Measurements from ENCODE around the gene CELA1. TPM values are rescaled to one million over a fixed set of nuclear protein-coding genes. Genes with fewer than 3 reads are reported as not detected.

The CELA1 gene
- polyA plus RNA-seq, 3 donors, result 0.67 to 3.0 TPM; not detected in 1

DNA sequence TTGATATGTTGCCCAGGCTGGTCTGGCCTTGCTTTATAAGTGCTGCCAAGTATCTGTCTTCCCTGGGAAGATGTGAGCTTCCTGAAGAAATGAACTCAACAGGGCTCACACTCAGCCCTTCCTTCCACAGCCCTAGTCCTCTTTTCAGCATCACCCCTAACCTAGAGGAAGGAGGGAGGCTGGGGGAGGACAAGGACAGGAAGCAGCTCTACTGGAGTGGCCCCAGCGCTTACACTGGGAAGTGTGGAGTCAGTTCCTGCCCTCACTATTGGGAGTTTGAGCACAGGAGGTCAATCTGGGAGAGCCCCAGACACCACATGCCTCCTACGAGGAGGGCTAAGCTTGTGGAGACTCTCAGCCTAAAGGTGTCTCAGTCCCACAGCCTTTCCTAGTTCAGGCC, 27.9 kb upstream of the CELA1 start:
- H3K36me3 Mint-ChIP-seq, result peaks cover 86 to 93% of the 10 kb centered on the region in 2 donors
- peaks cover 0 to 16% (median 9%) of the 10 kb centered on the region in 7 donors for H3K9me3 Mint-ChIP-seq
- DNase-seq, result no peak
- peaks cover 5% of the 10 kb centered on the region for H4K20me1 ChIP-seq (ENCODE audit: insufficient read depth, low read length)
- H3K27ac Mint-ChIP-seq, result peak overlapping the region in 1 of 7 donors; percentile 14
- H3K4me1 ChIP-seq (ENCODE audit: control insufficient read depth in 1 of 2, insufficient read depth in 2 of 2, low read length in 2 of 2), result peaks cover 9 to 12% of the 10 kb centered on the region in 2 donors
- peaks cover 40 to 86% of the 10 kb centered on the region in 2 donors for H3K36me3 ChIP-seq (replicated peaks in 1 of 2; ENCODE audit: control insufficient read depth in 1 of 2, insufficient read depth in 2 of 2, low read length in 2 of 2)
- H3K27me3 Mint-ChIP-seq (ENCODE audit: low read depth in 3 of 3), result peaks cover 0 to 6% (median 0%) of the 10 kb centered on the region in 3 donors
- WGBS (ENCODE audit: insufficient coverage), result 100% methylated on average over 2 of the region's 2 CpGs
- no peak overlapping the region for H3K27ac ChIP-seq (ENCODE audit: low read depth in 1 of 2, low read length in 2 of 2)
- no peak overlapping the region for H3K9ac ChIP-seq (ENCODE audit: insufficient read depth, low read length, poor library complexity, severe bottlenecking)
- no peaks in the 10 kb centered on the region for H3K79me2 ChIP-seq (ENCODE audit: insufficient read depth, low read length)
- no peak overlapping the region for H3K4me3 ChIP-seq (replicated peaks in 1 of 3; ENCODE audit: low read depth in 2 of 3, low read length in 3 of 3)
- peaks cover 20% of the 10 kb centered on the region for H3K4me1 Mint-ChIP-seq
- no peaks in the 10 kb centered on the region for H3K9me3 ChIP-seq (replicated peaks in 1 of 2; ENCODE audit: control insufficient read depth in 1 of 2, insufficient read depth in 1 of 2, low read length in 2 of 2)
- TF ChIP-seq, protein P1, sequence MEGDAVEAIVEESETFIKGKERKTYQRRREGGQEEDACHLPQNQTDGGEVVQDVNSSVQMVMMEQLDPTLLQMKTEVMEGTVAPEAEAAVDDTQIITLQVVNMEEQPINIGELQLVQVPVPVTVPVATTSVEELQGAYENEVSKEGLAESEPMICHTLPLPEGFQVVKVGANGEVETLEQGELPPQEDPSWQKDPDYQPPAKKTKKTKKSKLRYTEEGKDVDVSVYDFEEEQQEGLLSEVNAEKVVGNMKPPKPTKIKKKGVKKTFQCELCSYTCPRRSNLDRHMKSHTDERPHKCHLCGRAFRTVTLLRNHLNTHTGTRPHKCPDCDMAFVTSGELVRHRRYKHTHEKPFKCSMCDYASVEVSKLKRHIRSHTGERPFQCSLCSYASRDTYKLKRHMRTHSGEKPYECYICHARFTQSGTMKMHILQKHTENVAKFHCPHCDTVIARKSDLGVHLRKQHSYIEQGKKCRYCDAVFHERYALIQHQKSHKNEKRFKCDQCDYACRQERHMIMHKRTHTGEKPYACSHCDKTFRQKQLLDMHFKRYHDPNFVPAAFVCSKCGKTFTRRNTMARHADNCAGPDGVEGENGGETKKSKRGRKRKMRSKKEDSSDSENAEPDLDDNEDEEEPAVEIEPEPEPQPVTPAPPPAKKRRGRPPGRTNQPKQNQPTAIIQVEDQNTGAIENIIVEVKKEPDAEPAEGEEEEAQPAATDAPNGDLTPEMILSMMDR (IDR thresholded peaks at IDR 0.05), result no peak
- no peak overlapping the region for H3K4me2 ChIP-seq (replicated peaks; ENCODE audit: extremely low read depth, low read length, poor library complexity, severe bottlenecking)
- H3K4me3 Mint-ChIP-seq, result no peak overlapping the region
- no peaks in the 10 kb centered on the region for H3K27me3 ChIP-seq (ENCODE audit: control insufficient read depth in 2 of 2, insufficient read depth in 2 of 2, low read length in 2 of 2)
- intact Hi-C loops (cut with micrococcal nuclease), result no loop called here
- no peak overlapping the region for H2AFZ ChIP-seq (ENCODE audit: insufficient read depth, low read depth, low read length, poor library complexity, severe bottlenecking)

DNA sequence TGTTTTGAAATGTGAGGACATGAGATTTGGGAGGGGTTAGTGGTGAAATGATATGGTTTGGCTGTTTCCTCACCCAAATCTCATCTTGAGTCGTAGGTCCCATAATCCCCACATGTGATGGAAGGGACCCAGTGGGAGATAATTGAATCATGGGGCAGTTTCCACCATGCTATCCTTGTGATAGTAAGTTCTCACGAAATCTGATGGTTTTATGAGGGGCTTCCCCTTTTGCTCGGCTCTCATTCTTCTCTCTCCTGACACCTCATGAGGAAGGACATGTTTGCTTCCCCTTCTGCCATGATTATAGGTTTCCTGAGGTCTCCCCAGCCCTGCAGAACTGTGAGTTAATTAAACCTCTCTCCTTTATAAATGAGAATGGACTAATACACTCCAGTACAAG, 26.7 kb upstream of the CELA1 start:
- Histone ChIP-seq H3K36me3 (replicated peaks in 1 of 2; ENCODE audit: control insufficient read depth in 1 of 2, insufficient read depth in 2 of 2, low read length in 2 of 2) (peaks cover 30 to 74% of the 10 kb centered on the region in 2 donors), H3K4me2 (replicated peaks; ENCODE audit: extremely low read depth, low read length, poor library complexity, severe bottlenecking) (no peak overlapping the region), H3K27me3 (ENCODE audit: control insufficient read depth in 2 of 2, insufficient read depth in 2 of 2, low read length in 2 of 2) (no peaks in the 10 kb centered on the region), H2AFZ (ENCODE audit: insufficient read depth, low read depth, low read length, poor library complexity, severe bottlenecking) (no peak overlapping the region), H3K9me3 (replicated peaks in 1 of 2; ENCODE audit: control insufficient read depth in 1 of 2, insufficient read depth in 1 of 2, low read length in 2 of 2) (no peaks in the 10 kb centered on the region), H3K4me3 (replicated peaks in 1 of 3; ENCODE audit: low read depth in 2 of 3, low read length in 3 of 3) (no peak overlapping the region), H4K20me1 (ENCODE audit: insufficient read depth, low read length) (peaks cover 8% of the 10 kb centered on the region), H3K79me2 (ENCODE audit: insufficient read depth, low read length) (no peaks in the 10 kb centered on the region), H3K4me1 (ENCODE audit: control insufficient read depth in 1 of 2, insufficient read depth in 2 of 2, low read length in 2 of 2) (peaks cover 18 to 23% of the 10 kb centered on the region in 2 donors), H3K9ac (ENCODE audit: insufficient read depth, low read length, poor library complexity, severe bottlenecking) (no peak overlapping the region), H3K27ac (ENCODE audit: low read depth in 1 of 2, low read length in 2 of 2) (no peak overlapping the region)
- WGBS (ENCODE audit: insufficient coverage), result no CpG with 5 or more reads among the region's 3 CpGs
- peak; percentile 54 to 85 (median 77) for DNase-seq
- H3K36me3 Mint-ChIP-seq, result peaks cover 75 to 85% of the 10 kb centered on the region in 2 donors
- peaks cover 0 to 16% (median 9%) of the 10 kb centered on the region in 7 donors for H3K9me3 Mint-ChIP-seq
- intact Hi-C loops (cut with micrococcal nuclease), result no loop called here
- H3K4me3 Mint-ChIP-seq, result no peak overlapping the region
- H3K4me1 Mint-ChIP-seq, result peaks cover 26% of the 10 kb centered on the region
- peak overlapping the region in 6 of 7 donors; percentile 27 to 81 (median 64) for H3K27ac Mint-ChIP-seq
- peaks cover 0 to 7% (median 0%) of the 10 kb centered on the region in 3 donors for H3K27me3 Mint-ChIP-seq (ENCODE audit: low read depth in 3 of 3)
- TF ChIP-seq, protein P1 (IDR thresholded peaks at IDR 0.05), result no peak

All from CD14-positive monocyte (primary cell).